ENCODE measurements around the gene MYH11.
"Not testable (repeated sequence)": the region's sequence is repeated elsewhere in the genome, so short reads cannot be mapped to it uniquely, and the experiment has no call there.

Gene MYH11

GRCh38 chr16:15874745-15875314 is 18.0 kb upstream of the MYH11 start:
- no peak for DNase-seq

DNA sequence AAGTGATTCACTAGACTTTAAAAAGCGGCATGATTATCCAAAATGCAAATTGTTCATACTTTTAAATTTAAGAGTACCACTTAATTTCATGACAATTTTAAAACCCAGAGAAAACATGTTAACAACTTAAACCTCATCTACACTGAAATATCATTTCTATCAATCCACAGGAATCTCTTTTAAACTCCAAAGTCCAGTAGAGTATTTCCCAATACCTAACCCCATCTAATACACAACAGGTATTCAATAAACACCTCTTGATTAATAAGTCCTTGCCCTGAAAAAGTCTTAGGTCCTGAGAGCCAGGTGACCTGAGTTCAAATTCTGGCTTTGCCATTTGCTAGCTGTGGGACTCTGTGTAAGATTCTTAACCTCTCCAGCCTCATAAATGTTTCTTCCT is 16.9 kb upstream of the MYH11 start:
- no peak for DNase-seq

GRCh38 chr16:15873301-15873700 is 16.5 kb upstream of the MYH11 start:
- DNase-seq = no peak

- DNase-seq = no peak
Observed at GRCh38 chr16:15870011-15870410, 13.2 kb upstream of the MYH11 start.

- no peak for DNase-seq
Observed at GRCh38 chr16:15866451-15866850, 9.6 kb upstream of the MYH11 start.

- no peak for DNase-seq
Observed at GRCh38 chr16:15865742-15866141, 8.9 kb upstream of the MYH11 start.

DNA sequence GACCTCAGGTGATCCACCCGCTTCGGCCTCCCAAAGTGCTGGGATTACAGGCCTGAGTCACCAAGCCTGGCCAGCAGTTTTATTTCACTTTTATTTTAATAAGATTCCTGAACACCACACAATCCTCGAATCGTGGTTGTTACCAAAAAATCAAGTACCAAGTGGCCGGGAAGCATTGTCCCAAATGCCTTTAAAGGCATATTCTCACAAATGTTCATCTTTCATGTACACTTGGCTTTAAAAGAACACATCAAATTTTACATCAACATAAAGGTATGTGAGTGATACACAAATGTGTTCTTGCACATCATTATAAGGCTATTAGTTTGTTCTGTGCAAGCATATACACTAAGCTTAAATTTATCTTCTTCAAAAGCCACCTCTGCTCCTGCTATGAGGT is 8.1 kb upstream of the MYH11 start:
- no peak for DNase-seq

DNA sequence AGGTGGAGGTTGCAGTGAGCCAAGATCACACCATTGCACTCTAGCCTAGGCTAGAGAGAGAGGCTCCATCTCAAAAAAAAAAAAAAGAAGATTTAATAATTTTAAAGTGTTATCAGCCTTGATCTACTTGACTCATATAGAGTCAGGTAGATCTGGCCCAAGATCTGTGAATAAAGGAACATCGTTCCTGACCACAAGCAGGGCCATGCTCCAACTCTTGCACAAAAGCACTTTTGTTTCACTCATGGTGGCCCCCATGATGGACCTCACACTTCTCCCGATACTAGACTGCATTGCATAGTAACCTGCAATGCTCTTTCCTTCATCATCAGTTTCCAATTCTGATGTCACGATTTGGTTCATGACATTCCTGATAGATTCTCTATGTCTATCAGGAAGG is 5.2 kb upstream of the MYH11 start:
- DNase-seq = no peak

- DNase-seq = no peak
Observed at GRCh38 chr16:15858921-15859668, 2.3 kb upstream of the MYH11 start.

GRCh38 chr16:15857724-15858560 is 1.1 kb upstream of the MYH11 start:
- DNase-seq = no peak

- no peak for DNase-seq
Observed at GRCh38 chr16:15856182-15856581, 646 bp downstream of the MYH11 start.

DNA sequence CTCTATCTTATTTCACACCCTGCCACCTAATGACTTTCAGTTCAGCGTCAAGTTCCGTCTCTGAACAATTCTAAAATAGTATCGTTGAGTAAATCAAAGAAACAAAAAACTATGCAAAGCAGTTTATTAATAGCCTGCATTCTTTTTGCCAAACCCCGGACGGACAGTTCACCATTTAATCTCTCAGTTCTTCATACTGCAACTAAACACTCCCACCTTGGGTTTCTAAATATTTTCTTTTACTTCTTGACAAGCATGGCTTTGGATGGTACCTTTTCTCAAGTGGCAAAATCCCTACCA is 1.2 kb downstream of the MYH11 start:
- no peak for DNase-seq

DNA sequence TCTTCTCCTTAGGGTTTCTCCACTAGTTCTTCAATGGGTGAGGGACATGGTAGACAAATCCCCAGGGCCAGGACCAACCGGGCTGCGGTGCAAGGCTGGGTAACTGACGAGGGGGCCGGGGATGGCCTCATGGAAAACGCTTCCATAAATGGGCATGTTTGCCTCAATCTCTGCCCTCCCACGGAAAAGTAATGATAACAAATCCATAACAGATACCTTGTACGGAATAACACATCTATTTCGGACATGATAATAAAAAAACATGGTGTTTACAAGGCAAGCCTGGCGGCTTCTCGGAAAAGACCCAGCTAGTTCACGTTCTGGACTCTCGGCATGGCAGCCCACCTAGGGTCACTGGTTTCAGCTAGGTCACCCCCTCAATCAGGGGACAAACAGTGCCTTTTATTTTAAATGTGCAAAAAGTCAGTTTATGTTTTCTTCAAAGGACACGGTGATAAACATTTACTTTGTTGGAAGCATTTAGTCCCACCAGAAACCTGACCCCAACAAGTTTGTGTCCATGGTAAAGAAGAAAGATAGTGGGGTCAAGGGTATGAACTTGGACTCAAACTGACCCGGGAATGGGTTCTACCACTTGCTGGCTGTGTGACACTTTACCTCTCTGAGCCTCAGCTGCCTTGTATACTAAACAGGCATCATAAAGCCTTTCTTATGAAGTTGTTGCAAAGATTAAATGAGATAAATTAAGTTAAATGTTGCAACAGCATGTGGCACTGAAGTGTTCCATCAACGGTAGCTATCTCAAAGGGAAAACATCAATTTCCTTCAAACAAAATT is 1.7 kb downstream of the MYH11 start:
- no peak for DNase-seq

DNA sequence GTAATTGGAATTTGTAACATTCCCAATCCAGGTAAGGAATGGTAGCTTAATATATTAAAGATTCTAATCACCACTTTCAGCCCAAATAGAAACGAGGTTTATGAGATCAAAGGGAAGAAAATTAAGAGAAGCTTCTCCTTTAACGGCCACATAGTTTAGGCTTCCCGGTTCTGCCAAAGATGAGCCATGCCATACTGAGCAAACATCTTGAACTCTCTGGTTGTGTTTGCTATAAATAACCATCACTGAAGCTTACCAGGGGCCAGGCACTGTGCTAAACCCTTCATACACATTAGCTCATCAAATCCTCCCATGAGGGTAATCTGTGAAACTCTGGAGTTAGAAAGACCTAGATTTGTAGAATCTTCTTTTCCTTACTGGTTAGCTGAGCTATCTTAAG is 2.8 kb downstream of the MYH11 start:
- DNase-seq = no peak

GRCh38 chr16:15853021-15853420 is 3.8 kb downstream of the MYH11 start:
- DNase-seq = no peak

- DNase-seq = not testable (repeated sequence)
Observed at GRCh38 chr16:15850555-15850954, 6.3 kb downstream of the MYH11 start.

DNA sequence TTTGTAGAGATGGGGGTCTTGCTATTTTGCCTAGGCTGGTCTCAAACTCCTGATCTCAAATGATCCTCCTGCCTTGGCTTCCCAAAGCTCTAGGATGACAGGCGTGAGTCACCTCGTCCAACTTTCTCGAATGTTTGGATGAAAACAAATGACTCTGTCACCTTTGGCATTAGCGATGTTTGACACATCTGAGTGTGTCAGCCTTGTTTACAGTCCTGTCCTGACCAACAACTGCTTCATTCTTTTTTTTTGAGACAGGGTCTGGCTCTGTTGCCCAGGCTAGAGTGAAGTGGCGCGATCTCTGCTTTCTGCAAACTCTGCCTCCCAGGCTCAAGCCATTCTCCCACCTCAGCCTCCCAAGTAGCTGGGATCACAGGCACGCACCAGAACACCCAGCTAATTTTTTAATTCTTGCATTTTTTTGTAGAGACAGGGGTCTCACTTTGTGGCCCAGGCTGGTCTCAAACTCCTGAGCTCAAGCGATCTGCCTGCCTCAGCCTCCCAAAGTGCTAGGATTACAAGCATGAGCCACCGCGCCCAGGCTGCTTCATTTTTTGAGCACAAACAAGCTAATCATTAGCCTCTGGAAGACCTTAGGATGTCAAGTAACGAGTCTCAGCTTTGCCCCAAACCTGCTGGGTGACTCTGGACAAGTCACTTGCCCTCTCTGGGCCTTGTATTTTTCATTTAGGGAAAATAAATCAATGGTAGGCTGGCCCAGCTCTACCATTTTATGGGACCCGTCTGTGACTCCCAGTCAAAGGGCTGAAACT is 7.4 kb downstream of the MYH11 start:
- no peak for DNase-seq

DNA sequence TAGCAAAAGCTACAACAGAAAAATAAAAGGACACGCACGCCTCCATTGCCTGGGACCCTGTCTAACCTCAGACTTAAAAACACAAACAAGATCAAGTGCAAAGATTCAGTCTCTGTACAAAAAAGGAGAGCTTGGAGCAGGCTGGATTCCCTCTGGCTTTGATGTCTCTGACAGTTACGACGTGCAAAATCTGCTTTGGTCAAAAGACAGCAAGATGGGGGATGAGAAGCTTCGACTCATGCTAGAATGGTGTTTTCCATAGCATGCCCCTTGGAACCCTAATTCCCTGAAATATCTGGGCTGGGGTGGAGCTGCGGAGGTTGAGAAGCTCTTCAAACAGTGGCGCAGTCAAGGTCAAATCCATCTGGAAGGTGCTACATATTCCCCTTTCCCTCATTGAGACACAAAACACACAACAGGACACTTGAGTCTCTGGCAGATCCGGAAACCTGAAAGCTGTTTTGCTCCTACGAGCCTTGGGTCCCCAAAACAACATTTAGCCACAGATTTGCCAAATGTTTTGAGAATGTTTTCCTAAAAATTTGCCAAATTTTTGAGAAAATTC is 9.1 kb downstream of the MYH11 start:
- DNase-seq = no peak

DNA sequence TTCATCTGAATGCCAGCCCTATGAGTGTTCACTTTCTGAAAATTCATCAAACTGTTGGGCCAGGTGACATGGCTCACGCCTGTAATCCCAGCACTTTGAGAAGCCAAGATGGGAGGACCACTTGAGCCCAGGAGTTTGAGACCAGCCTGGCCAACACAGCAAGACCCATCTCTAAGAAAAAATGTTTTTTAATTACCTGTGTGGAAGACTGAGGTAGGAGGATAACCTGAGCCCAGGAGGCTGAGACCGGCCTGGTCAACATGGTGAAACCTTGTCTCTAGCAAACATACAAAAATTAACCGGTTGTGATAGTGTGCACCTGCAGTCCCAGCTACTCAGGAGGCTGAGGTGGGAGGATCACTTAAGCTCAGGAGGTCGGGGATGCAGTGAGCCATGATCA is 10.3 kb downstream of the MYH11 start:
- DNase-seq = no peak

- DNase-seq = no peak
Observed at GRCh38 chr16:15843635-15844279, 13.1 kb downstream of the MYH11 start.

- not testable (repeated sequence) for DNase-seq
Observed at GRCh38 chr16:15839204-15839603, 17.6 kb downstream of the MYH11 start.

DNA sequence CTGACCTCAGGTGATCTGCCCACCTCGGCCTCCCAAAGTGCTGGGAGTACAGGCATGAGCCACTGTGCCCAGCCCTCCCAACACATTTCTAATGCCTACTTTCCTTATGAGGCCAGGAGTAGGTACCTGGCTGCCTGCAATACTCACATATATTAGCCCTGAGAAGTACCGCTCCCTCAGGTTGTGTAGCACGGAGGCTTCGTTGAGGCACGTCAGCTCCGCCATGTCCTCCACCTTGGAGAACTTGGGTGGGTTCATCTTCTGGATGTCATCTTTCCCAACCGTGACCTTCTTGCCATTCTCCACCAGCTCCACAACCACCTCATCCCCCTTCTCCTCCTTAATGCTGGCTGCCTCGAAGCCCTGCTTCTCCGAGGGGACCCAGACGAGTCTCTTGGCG is 19.1 kb downstream of the MYH11 start:
- DNase-seq = no peak

Data from SHP77 (cell line).